Measurements from ENCODE around the gene ANKRD13B.

ANKRD13B gene

GRCh38 chr17:29581583-29582253, 11.2 kb upstream of the ANKRD13B start:
- DNase-seq: no peak

- DNase-seq: no peak
Measured at GRCh38 chr17:29582254-29582765, 10.6 kb upstream of the ANKRD13B start.

GRCh38 chr17:29582772-29583171, 10.2 kb upstream of the ANKRD13B start:
- DNase-seq: no peak

- DNase-seq: no peak
Measured at GRCh38 chr17:29583324-29584248, 9.3 kb upstream of the ANKRD13B start.

- no peak for DNase-seq
Measured at GRCh38 chr17:29584452-29585079, 8.4 kb upstream of the ANKRD13B start.

- DNase-seq: peak in 1 of 5 experiments; percentile 28
Measured at GRCh38 chr17:29585080-29585751, 7.7 kb upstream of the ANKRD13B start.

GRCh38 chr17:29586676-29587469, 6.1 kb upstream of the ANKRD13B start:
- DNase-seq: no peak

GRCh38 chr17:29587591-29587990, 5.3 kb upstream of the ANKRD13B start:
- no peak for DNase-seq

- DNase-seq: no peak
Measured at GRCh38 chr17:29588017-29588561, 4.8 kb upstream of the ANKRD13B start.

- DNase-seq: peak in 4 of 5 experiments; percentile 30 to 77 (median 49)
Measured at GRCh38 chr17:29588562-29589411, 4.1 kb upstream of the ANKRD13B start.

GRCh38 chr17:29589524-29590410, 3.2 kb upstream of the ANKRD13B start, which contains the start of gene GIT1:
GIT1 (minus strand) TSS chr17:29589648; CDS start chr17:29589378, 270 bp downstream.
- DNase-seq: peak; percentile 73 to 91 (median 76)

- no peak for DNase-seq
Measured at GRCh38 chr17:29590411-29591145, 2.4 kb upstream of the ANKRD13B start.

GRCh38 chr17:29591146-29591736, 1.7 kb upstream of the ANKRD13B start:
- peak in 1 of 5 experiments; percentile 36 for DNase-seq

- DNase-seq: peak; percentile 60 to 75 (median 65)
Measured at GRCh38 chr17:29591737-29592608, 959 bp upstream of the ANKRD13B start.

GRCh38 chr17:29593591-29594518, 923 bp downstream of the ANKRD13B start:
- DNase-seq: peak in 1 of 5 experiments; percentile 31

Measured in T-helper 2 cell (primary cell).